HepG2 (cell line): ENCODE results near the gene ZNF431. TPM values are rescaled to one million over a fixed set of nuclear protein-coding genes. Genes with fewer than 3 reads are reported as not detected.

Experiments used
- ATAC-seq: fragments of 200-7000 bp; cut with Tn5 transposase; 3 replicates; pipeline ENCODE4 v1.9.1; 2020; ENCODE audit warnings: mild to moderate bottlenecking, moderate library complexity
- Bru-seq: library from RNA; stranded (reverse); fragments of 400-500 nt; gene quantifications from one replicate; lab custom pipeline; 2021; lab: Mats Ljungman, UMichigan
- BruChase-seq, 2 experiments: library from RNA; stranded (reverse); fragments of 400-500 nt; gene quantifications; one replicate each; lab custom pipeline; 2021; lab: Mats Ljungman, UMichigan
- BruUV-seq: library from RNA; stranded (reverse); fragments of 400-500 nt; replicated peaks from 2 replicates; lab custom pipeline; 2021; lab: Mats Ljungman, UMichigan
- CTCF ChIA-PET: fragments of 300-600 bp; formaldehyde crosslinking; extraction: SDS; loops from one replicate; lab custom pipeline; 2021; ENCODE audit warnings: low total read pairs, inconsistent platforms, low intra/inter-chr PET ratio; lab: Yijun Ruan, JAX
- POLR2A ChIA-PET: fragments of 350-600 bp; sonication (Branson Sonifier 250); formaldehyde crosslinking; loops from one replicate; lab custom pipeline; 2020; ENCODE audit warnings: antibody characterized with exemption, inconsistent platforms; lab: Yijun Ruan, JAX
- DNase-seq: peaks from one replicate; pipeline ENCODE4 v3.0.0-alpha.2; 2015; ENCODE audit warnings: low spot score
- FAIRE-seq: peaks from 3 replicates; lab custom pipeline; 2011; peaks lifted over from hg19 to GRCh38; lab: Jason Lieb, UNC
- H2AFZ ChIP-seq: one replicate; pipeline ENCODE4 v1.6.1; 2011; ENCODE audit warnings: low read length, inconsistent platforms
- H3K27ac ChIP-seq: fragments of 300-600 bp; 3 replicates; pipeline ENCODE4 v1.8.0; 2011; ENCODE audit warnings: mixed run types, mild to moderate bottlenecking, mixed read lengths, low read length, inconsistent platforms; ENCODE audit not compliant: insufficient read depth; ENCODE audit errors: extremely low read length
- H3K27me3 ChIP-seq, 2 experiments: fragments of 200-600 bp in 1 of 2; 2 replicates in 1 of 2; 3 replicates in 1 of 2; pipeline versions ENCODE4 v1.6.0 to v1.8.0; 2011; ENCODE audit warnings: low read length in 2 of 2, mild to moderate bottlenecking in 2 of 2, moderate library complexity in 2 of 2, inconsistent platforms in 1 of 2; ENCODE audit not compliant: insufficient read depth in 2 of 2, control insufficient read depth in 1 of 2
- H3K36me3 ChIP-seq, 2 experiments: fragments of 200-600 bp in 1 of 2; replicated peaks in 1 of 2; 2 replicates in 1 of 2; 3 replicates in 1 of 2; pipeline versions ENCODE4 v1.5.1 to v1.8.0; 2011; ENCODE audit warnings: low read length in 2 of 2, inconsistent platforms in 1 of 2; ENCODE audit not compliant: insufficient read depth in 2 of 2, control insufficient read depth in 1 of 2
- H3K4me1 ChIP-seq: 2 replicates; pipeline ENCODE4 v1.5.1; 2012; ENCODE audit warnings: low read length, inconsistent platforms; ENCODE audit not compliant: insufficient read depth
- H3K4me2 ChIP-seq: 2 replicates; pipeline ENCODE4 v1.6.0; 2011; ENCODE audit warnings: low read depth, low read length, inconsistent platforms
- H3K4me3 ChIP-seq, 3 experiments: fragments of 200-600 bp in 1 of 3; sonication (generic), shearing (Covaris generic) in 1 of 3; replicated peaks in 1 of 3; 2 replicates each; pipeline ENCODE4 v1.5.1; 2011 to 2016; ENCODE audit warnings: low read length in 3 of 3, inconsistent platforms in 2 of 3, low read depth in 2 of 3, mild to moderate bottlenecking in 2 of 3, control low read depth in 1 of 3, mixed read lengths in 1 of 3; ENCODE audit not compliant: insufficient read depth in 1 of 3
- H3K79me2 ChIP-seq: one replicate; pipeline ENCODE4 v1.6.1; 2011; ENCODE audit warnings: low read length, inconsistent platforms; ENCODE audit not compliant: insufficient read depth
- H3K9ac ChIP-seq: 2 replicates; pipeline ENCODE4 v1.6.0; 2011; ENCODE audit warnings: mild to moderate bottlenecking, low read depth, low read length, inconsistent platforms; ENCODE audit not compliant: insufficient read depth
- H3K9me3 ChIP-seq: 2 replicates; pipeline ENCODE4 v1.5.1; 2012; ENCODE audit warnings: mild to moderate bottlenecking, low read length
- H4K20me1 ChIP-seq: 2 replicates; pipeline ENCODE4 v1.6.0; 2011; ENCODE audit warnings: inconsistent platforms, mild to moderate bottlenecking, low read length, moderate library complexity; ENCODE audit not compliant: insufficient read depth
- CREB1 ChIP-seq, 2 experiments: fragments of 450-650 bp in 1 of 2; IDR thresholded peaks; 2 replicates each; pipeline ENCODE4 v1.6.1; 2016 to 2017; ENCODE audit warnings: control low read depth in 1 of 2, mild to moderate bottlenecking in 1 of 2, missing compliant biosample characterization in 1 of 2, missing genetic modification characterization in 1 of 2
- E2F1 ChIP-seq: sonication (generic); formaldehyde crosslinking; IDR thresholded peaks from 2 replicates; pipeline ENCODE4 v1.5.0; 2020; ENCODE audit warnings: missing genetic modification reagents
- KDM5B ChIP-seq: sonication (generic); formaldehyde crosslinking; IDR thresholded peaks from 2 replicates; pipeline ENCODE4 v1.4.0; 2020; ENCODE audit warnings: missing genetic modification reagents, mild to moderate bottlenecking, borderline replicate concordance
- KLF11 ChIP-seq: IDR thresholded peaks from 2 replicates; pipeline ENCODE4 v1.6.1; 2016; ENCODE audit warnings: missing compliant biosample characterization
- MED1 ChIP-seq: sonication (generic); formaldehyde crosslinking; IDR thresholded peaks from 2 replicates; pipeline ENCODE4 v1.4.0; 2020; ENCODE audit warnings: missing genetic modification reagents
- NCOR1 ChIP-seq: fragments of 200-600 bp; sonication (generic); IDR thresholded peaks from 2 replicates; pipeline ENCODE4 v1.7.0; 2017; ENCODE audit warnings: antibody characterized with exemption, low read length, borderline replicate concordance
- PLRG1 ChIP-seq: fragments of 450-650 bp; conservative IDR thresholded peaks from 2 replicates; pipeline ENCODE4 v1.6.1; 2016
- PTBP1 ChIP-seq: fragments of 200-400 bp; formaldehyde crosslinking; IDR thresholded peaks from 2 replicates; pipeline ENCODE4 v1.6.1; 2018; ENCODE audit warnings: low read length, low read depth; ENCODE audit not compliant: poor library complexity, severe bottlenecking
- RFX5 ChIP-seq: IDR thresholded peaks from 2 replicates; pipeline ENCODE4 v1.6.1; 2011; ENCODE audit warnings: low read depth, low read length, improper control_type of control experiment
- SALL1 ChIP-seq: sonication (generic); formaldehyde crosslinking; IDR thresholded peaks from 2 replicates; pipeline ENCODE4 v1.8.0; 2022; ENCODE audit warnings: mild to moderate bottlenecking, missing genetic modification reagents
- TBX3 ChIP-seq: fragments of 450-650 bp; IDR thresholded peaks from 2 replicates; pipeline ENCODE4 v1.6.1; 2017; ENCODE audit warnings: antibody characterized with exemption, mild to moderate bottlenecking, inconsistent platforms, borderline replicate concordance
- ZBTB33 ChIP-seq: sonication (generic); formaldehyde crosslinking; IDR thresholded peaks from 2 replicates; pipeline ENCODE4 v1.4.0; 2020; ENCODE audit warnings: missing genetic modification reagents
- ZNF160 ChIP-seq: sonication (generic); formaldehyde crosslinking; IDR thresholded peaks from 2 replicates; pipeline ENCODE4 v1.8.0; 2022; ENCODE audit warnings: mild to moderate bottlenecking, inconsistent platforms, missing genetic modification reagents
- ZNF230 ChIP-seq: sonication (generic); formaldehyde crosslinking; IDR thresholded peaks from 2 replicates; pipeline ENCODE4 v1.4.0; 2020; ENCODE audit warnings: mild to moderate bottlenecking, missing genetic modification reagents
- ZNF382 ChIP-seq: sonication (generic); formaldehyde crosslinking; IDR thresholded peaks from 2 replicates; pipeline ENCODE4 v1.5.0; 2020; ENCODE audit warnings: missing genetic modification reagents, mild to moderate bottlenecking, borderline replicate concordance
- ZNF570 ChIP-seq: sonication (generic); formaldehyde crosslinking; IDR thresholded peaks from 2 replicates; pipeline ENCODE4 v1.4.0; 2020; ENCODE audit warnings: mild to moderate bottlenecking, missing genetic modification reagents, borderline replicate concordance
- WGBS: methylation state at CpG from one replicate; pipeline ENCODE4 v1.1.6; 2017; ENCODE audit warnings: low lambda C conversion rate; 5-methylcytosine and 5-hydroxymethylcytosine counted together
- in situ Hi-C: cut with HindIII; loops from 2 replicates; pipeline ENCODE4 v1.10.0; 2017; ENCODE audit warnings: low pct_unique_long_range_greater_than_20kb; ENCODE audit not compliant: extremely low pct_ligation_motif_present
- intact Hi-C: fragments of 100-400 bp; cut with micrococcal nuclease; formaldehyde crosslinking; loops from one replicate; pipeline ENCODE4 v1.10.0; 2022; ENCODE audit not compliant: unreplicated experiment
- long read RNA-seq, 2 experiments: library from RNA in 1 of 2; library from polyadenylated mRNA in 1 of 2; stranded (forward) in 1 of 2; unstranded in 1 of 2; transcript quantifications; one replicate each; pipeline ENCODE4 v2.0.0, GENCODE V29; 2019 to 2022
- polyA minus RNA-seq, 3 experiments: library from RNA; depleted of rRNA, polyadenylated mRNA; stranded (reverse); fragments of >200 nt; gene quantifications; 2 replicates each; pipeline ENCODE4 v1.2.3, GENCODE V29; 2011; ENCODE audit warnings: low replicate concordance in 1 of 3
- polyA plus RNA-seq, 8 experiments: library from polyadenylated mRNA; depleted of rRNA in 3 of 8; stranded (reverse) in 7 of 8; unstranded in 1 of 8; fragments of >200 nt; fragmentation: Illumina TruSeq in 4 of 8; extraction: Trizol in 4 of 8; gene quantifications; 2 replicates each; pipeline versions ENCODE4 v1.2.1 to v1.2.3, GENCODE V29; 2011 to 2016; ENCODE audit warnings: low read depth in 4 of 8, missing spikeins in 1 of 8, mixed read lengths in 1 of 8; ENCODE audit not compliant: insufficient read depth in 1 of 8
- total RNA-seq, 5 experiments: library from RNA; depleted of rRNA; stranded (reverse); fragments of >200 nt; fragmentation: Illumina TruSeq; extraction: Trizol; gene quantifications; 2 replicates each; pipeline ENCODE4 v1.2.3, GENCODE V29; 2016; ENCODE audit warnings: low read depth in 1 of 5

ZNF431 gene
- total RNA-seq (2016; rRNA removed; fragmentation: Illumina TruSeq; extraction: Trizol), result 11.8 and 14.6 TPM in 2 replicates
- 2.2 and 2.4 TPM in 2 replicates for total RNA-seq (2016; cell fraction: cytosol; rRNA removed; fragmentation: Illumina TruSeq; extraction: Trizol; ENCODE audit: low read depth)
- total RNA-seq (2016; cell fraction: insoluble cytoplasmic fraction; rRNA removed; fragmentation: Illumina TruSeq; extraction: Trizol), result 15.1 and 15.2 TPM in 2 replicates
- 4.6 and 6.6 TPM in 2 replicates for total RNA-seq (2016; cell fraction: membrane; rRNA removed; fragmentation: Illumina TruSeq; extraction: Trizol)
- 16.6 and 19.2 TPM in 2 replicates for total RNA-seq (2016; cell fraction: nucleus; rRNA removed; fragmentation: Illumina TruSeq; extraction: Trizol)
- polyA plus RNA-seq (2011; rRNA removed), result 4.4 TPM in 2 replicates
- polyA plus RNA-seq (2011; cell fraction: cytosol; rRNA removed), result 1.7 and 2.3 TPM in 2 replicates
- polyA plus RNA-seq (2011; cell fraction: nucleus; rRNA removed), result 4.7 and 5.1 TPM in 2 replicates
- polyA plus RNA-seq (2012), result 4.5 and 6.0 TPM in 2 replicates
- 1.8 and 2.2 TPM in 2 replicates for polyA plus RNA-seq (2016; cell fraction: cytosol; fragmentation: Illumina TruSeq; extraction: Trizol; ENCODE audit: low read depth)
- polyA plus RNA-seq (2016; cell fraction: insoluble cytoplasmic fraction; fragmentation: Illumina TruSeq; extraction: Trizol; ENCODE audit: low read depth), result 9.4 and 12.1 TPM in 2 replicates
- 2.0 and 2.9 TPM in 2 replicates for polyA plus RNA-seq (2016; cell fraction: membrane; fragmentation: Illumina TruSeq; extraction: Trizol; ENCODE audit: low read depth)
- polyA plus RNA-seq (2016; cell fraction: nucleus; fragmentation: Illumina TruSeq; extraction: Trizol; ENCODE audit: insufficient read depth, low read depth), result 27.5 and 29.1 TPM in 2 replicates
- polyA minus RNA-seq (2011; rRNA and poly(A)+ RNA removed; ENCODE audit: low replicate concordance), result 24.7 and 36.7 TPM in 2 replicates
- polyA minus RNA-seq (2011; cell fraction: cytosol; rRNA and poly(A)+ RNA removed), result 5.7 and 7.5 TPM in 2 replicates
- polyA minus RNA-seq (2011; cell fraction: nucleus; rRNA and poly(A)+ RNA removed), result 50.9 and 56.7 TPM in 2 replicates
- Bru-seq, nascent RNA, result percentile 82 among the genes with signal in this experiment
- percentile 73 among the genes with signal in this experiment for BruChase-seq, experiment 1, labeled RNA remaining after a 6-hour chase
- BruChase-seq, experiment 2, labeled RNA remaining after a 2-hour chase, result percentile 83 among the genes with signal in this experiment
- long read RNA-seq, experiment 1, partial matches to known transcripts, result 0 of 2 reads
- long read RNA-seq, experiment 1, other reads (novel, unspliced or antisense), result 1 of 2 reads
- long read RNA-seq, experiment 2, partial matches to known transcripts, result 0 of 5 reads
- long read RNA-seq, experiment 2, other reads (novel, unspliced or antisense), result 4 of 5 reads

GRCh38 chr19:21141787-21142464 is at the start of gene ZNF431:
Gene ZNF431, plus strand, starts transcription at chr19:21142040. Its CDS starts 144 bp downstream, at chr19:21142184.
- H3K79me2 ChIP-seq, result peaks cover 12% of the 10 kb centered on the region
- H3K4me3 ChIP-seq, result peak within 1 kb of the TSS; percentile 82 to 97 (median 95)
- DNase-seq (peak; percentile 95), ATAC-seq (peak; percentile 98), FAIRE-seq (peak; percentile 95)
- TSS peak; percentile 66 for BruUV-seq
- intact Hi-C loops, result loop anchor here (1.0 kb wide), 1 partner anchor 122 kb away; the partner anchor contains the start of gene ZNF430
- H3K27ac ChIP-seq, result peak within 1 kb of the TSS; percentile 80
- peak within 1 kb of the TSS; percentile 54 for H2AFZ ChIP-seq
- WGBS, result 0% methylated on average over 6 of the region's 30 CpGs
- peaks cover 1 to 8% of the 10 kb centered on the region in 2 experiments; a peak in 3 of 5 replicates for H3K36me3 ChIP-seq
- in situ Hi-C loops, result no loop called here
- no peaks in the 10 kb centered on the region for H3K9me3 ChIP-seq
- H4K20me1 ChIP-seq, result no peaks in the 10 kb centered on the region
- ChIA-PET POLR2A (interaction anchor here (0.9 to 1.8 kb wide), 7 partner anchors 10 to 625 kb away, joined by 3 to 10 read pairs (median 4); partner anchors contain the start of genes ZNF100, ZNF430, ZNF708 and ZNF714), CTCF (no interaction called here)
- peaks cover 35% of the 10 kb centered on the region for H3K4me1 ChIP-seq
- peak within 1 kb of the TSS; percentile 87 for H3K9ac ChIP-seq
- no peaks in the 10 kb centered on the region for H3K27me3 ChIP-seq
- H3K4me2 ChIP-seq, result peak within 1 kb of the TSS; percentile 75
- TF ChIP-seq KLF11 (CRISPR knock-in tag) (no peak), ZNF382 (CRISPR knock-in tag) (no peak), PLRG1 (no peak), ZNF160 (CRISPR knock-in tag) (no peak), ZNF230 (no peak), E2F1 (CRISPR knock-in tag) (no peak), KDM5B (CRISPR knock-in tag) (peak; percentile 74; the same call in 1 of the 2 replicates), RFX5 (no peak), PTBP1 (no peak), MED1 (peak; percentile 17; the same call in 1 of the 2 replicates), NCOR1 (no peak), TBX3 (no peak), SALL1 (peak; percentile 76), ZNF570 (CRISPR knock-in tag) (no peak), CREB1 (IDR thresholded peaks at IDR 0.05) (peak; percentile 41; the same call in 1 of the 2 replicates), CREB1 (CRISPR knock-in tag; IDR thresholded peaks at IDR 0.05) (peak; percentile 61), ZBTB33 (CRISPR knock-in tag) (no peak)
